ENCODE measurements around the gene UQCC2. TPM values are rescaled to one million over a fixed set of nuclear protein-coding genes. Genes with fewer than 3 reads are reported as not detected.
A peak's percentile ranks its signal among the peaks of the same experiment; 100 is the strongest.

The UQCC2 gene
- 71.2 and 72.9 TPM in 2 replicates for total RNA-seq (2021)
- Bru-seq, nascent RNA: percentile 79 among the genes with signal in this experiment
- percentile 65 among the genes with signal in this experiment for BruChase-seq, experiment 1, labeled RNA remaining after a 2-hour chase
- percentile 54 among the genes with signal in this experiment for BruChase-seq, experiment 2, labeled RNA remaining after a 6-hour chase
- long read RNA-seq, full-length matches to known transcripts: 77 of 87 reads
- long read RNA-seq, partial matches to known transcripts: 5 of 87 reads
- long read RNA-seq, other reads (novel, unspliced or antisense): 5 of 87 reads

DNA sequence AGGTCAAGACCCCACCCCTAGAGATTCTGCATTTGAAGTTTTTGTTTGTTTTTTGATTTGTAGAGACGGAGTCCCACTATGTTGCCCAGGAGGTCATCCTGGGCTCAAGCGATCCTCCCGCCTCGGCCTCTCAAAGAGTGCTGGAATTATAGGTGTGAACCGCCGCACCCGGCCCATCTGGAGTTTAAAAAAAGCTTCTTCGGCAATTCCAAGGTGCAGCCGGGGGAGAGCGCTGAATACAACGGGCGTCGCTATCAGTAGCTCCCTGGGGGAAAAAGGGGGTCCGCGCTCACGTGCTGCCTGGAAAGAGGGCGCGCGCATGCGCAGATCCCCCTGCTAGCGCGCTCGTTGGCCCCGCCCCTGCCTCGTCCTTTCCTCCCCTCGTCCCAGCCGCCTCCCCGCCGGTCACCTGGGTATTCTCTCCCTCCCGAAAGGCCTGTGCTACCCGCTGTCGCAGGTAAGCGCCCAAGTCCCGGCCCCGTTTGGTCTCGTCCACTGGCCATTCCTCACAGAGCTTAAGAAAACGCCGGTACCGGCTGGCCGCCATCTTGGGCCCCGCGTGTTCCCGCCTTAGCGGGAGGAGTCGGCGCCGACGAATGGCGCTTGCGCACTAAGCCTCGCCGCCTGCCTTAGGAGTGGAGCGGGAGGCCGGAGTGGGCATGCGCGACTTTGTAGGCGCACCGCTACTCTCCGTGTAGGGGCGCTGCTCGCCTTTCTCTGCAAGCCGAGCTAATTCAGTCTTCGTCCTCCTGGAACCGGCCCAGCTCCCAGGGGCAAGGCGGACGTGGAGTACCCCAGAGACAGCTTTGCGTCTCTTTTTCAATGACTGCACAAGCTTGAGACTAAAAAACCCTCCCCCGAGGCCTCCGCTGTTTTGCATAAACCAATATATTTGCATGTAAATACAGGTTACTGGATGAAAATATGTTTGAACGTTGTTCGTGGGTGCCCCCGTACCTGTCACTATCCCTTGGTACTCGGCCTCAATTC is at the start of gene UQCC2:
UQCC2 (minus strand) TSS at position 561 of the 990 bp plus-strand sequence; CDS start at position 547, 14 bp downstream.
- H3K9me3 ChIP-seq (ENCODE audit: insufficient read depth, low read depth): no peaks in the 10 kb centered on the region
- H3K4me3 ChIP-seq: peak within 1 kb of the TSS; percentile 74
- intact Hi-C loops (cut with micrococcal nuclease; ENCODE audit: unreplicated experiment): loop anchor here (1.0 to 2.0 kb wide), 2 partner anchors 51 to 443 kb away; no protein-coding TSS in a partner anchor
- H3F3A ChIP-seq (ENCODE audit: insufficient read depth, low read depth): peaks cover 4% of the 10 kb centered on the region; the same call in 1 of the 2 replicates
- H3K4me1 ChIP-seq (replicated peaks; ENCODE audit: insufficient read depth): peaks cover 30% of the 10 kb centered on the region
- H3K36me3 ChIP-seq (ENCODE audit: low read depth): peaks cover 24% of the 10 kb centered on the region; the same call in 1 of the 2 replicates
- H3K27ac ChIP-seq: peak within 1 kb of the TSS; percentile 78
- H3K4me2 ChIP-seq: peak within 1 kb of the TSS; percentile 99
- H3K27me3 ChIP-seq (ENCODE audit: insufficient read depth, low read depth): no peaks in the 10 kb centered on the region
- no peak for TF ChIP-seq EZH2 (IDR thresholded peaks at IDR 0.05; ENCODE audit: low read depth)
- TF ChIP-seq, protein P1, sequence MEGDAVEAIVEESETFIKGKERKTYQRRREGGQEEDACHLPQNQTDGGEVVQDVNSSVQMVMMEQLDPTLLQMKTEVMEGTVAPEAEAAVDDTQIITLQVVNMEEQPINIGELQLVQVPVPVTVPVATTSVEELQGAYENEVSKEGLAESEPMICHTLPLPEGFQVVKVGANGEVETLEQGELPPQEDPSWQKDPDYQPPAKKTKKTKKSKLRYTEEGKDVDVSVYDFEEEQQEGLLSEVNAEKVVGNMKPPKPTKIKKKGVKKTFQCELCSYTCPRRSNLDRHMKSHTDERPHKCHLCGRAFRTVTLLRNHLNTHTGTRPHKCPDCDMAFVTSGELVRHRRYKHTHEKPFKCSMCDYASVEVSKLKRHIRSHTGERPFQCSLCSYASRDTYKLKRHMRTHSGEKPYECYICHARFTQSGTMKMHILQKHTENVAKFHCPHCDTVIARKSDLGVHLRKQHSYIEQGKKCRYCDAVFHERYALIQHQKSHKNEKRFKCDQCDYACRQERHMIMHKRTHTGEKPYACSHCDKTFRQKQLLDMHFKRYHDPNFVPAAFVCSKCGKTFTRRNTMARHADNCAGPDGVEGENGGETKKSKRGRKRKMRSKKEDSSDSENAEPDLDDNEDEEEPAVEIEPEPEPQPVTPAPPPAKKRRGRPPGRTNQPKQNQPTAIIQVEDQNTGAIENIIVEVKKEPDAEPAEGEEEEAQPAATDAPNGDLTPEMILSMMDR (conservative IDR thresholded peaks at IDR 0.05): peak; percentile 76
- peak; percentile 85 to 95 for DNase-seq
- CTCF ChIA-PET: interaction anchor here (0.5 to 1.8 kb wide), 30 partner anchors 11 to 1313 kb away, joined by 3 to 16 read pairs (median 4); no protein-coding TSS in a partner anchor
- POLR2A ChIA-PET (ENCODE audit: unreplicated experiment): interaction anchor here (0.5 to 0.7 kb wide), 8 partner anchors 10 to 1006 kb away, joined by 4 to 12 read pairs (median 6); no protein-coding TSS in a partner anchor
- H4K20me1 ChIP-seq (ENCODE audit: insufficient read depth): no peaks in the 10 kb centered on the region
- peaks cover 23% of the 10 kb centered on the region for H3K79me2 ChIP-seq (ENCODE audit: low read depth)
- no TSS peak for BruUV-seq (replicated peaks)
- H3K9me2 ChIP-seq (ENCODE audit: insufficient read depth): no peaks in the 10 kb centered on the region
- peak within 1 kb of the TSS; percentile 93 for H2AFZ ChIP-seq

DNA sequence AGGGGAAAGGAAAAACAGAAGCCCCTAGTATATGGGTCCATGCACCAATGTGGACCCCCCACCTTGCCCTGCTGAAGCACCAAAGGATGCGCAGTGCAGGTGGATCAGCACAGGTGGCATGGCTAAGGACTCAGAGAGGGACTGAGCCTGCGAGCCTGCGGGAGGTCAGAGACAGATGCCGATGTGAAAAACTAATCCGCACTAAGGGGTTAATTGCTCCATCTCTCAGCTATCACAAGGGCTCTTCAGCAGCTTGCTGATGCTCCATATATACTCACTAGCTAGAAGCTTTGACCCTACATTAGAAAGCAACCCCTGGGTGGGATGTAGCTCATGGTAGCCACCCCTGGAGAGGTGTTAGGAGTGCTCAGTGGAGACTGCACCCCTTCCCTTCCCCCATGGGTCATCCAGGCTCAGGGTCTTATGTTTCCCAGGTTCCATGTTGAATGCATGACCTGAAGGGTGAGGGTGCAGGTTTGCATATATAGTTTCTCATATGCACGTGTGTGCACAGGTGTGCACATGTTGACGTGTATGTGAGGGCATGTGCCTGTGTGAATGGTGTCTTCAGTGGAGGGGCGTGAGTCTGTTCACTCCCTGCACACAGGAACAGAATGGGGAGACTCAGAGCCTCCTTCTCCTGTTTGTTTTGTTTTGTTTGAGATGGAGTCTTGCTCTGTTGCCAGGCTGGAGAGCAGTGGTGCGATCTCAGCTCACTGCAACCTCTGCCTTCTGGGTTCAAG is 48.6 kb upstream of the UQCC2 start:
- intact Hi-C loops (cut with micrococcal nuclease; ENCODE audit: unreplicated experiment): no loop called here
- POLR2A ChIA-PET (ENCODE audit: unreplicated experiment): interaction anchor here (0.6 kb wide), 1 partner anchor 9 kb away, joined by 5 read pairs; no protein-coding TSS in a partner anchor
- BruUV-seq (replicated peaks): no TSS peak

More for the DNA sequence above, 48.6 kb upstream of the UQCC2 start:
- Histone ChIP-seq H3K79me2 (ENCODE audit: low read depth) (no peaks in the 10 kb centered on the region), H3K9me2 (ENCODE audit: insufficient read depth) (no peaks in the 10 kb centered on the region), H2AFZ (no peak overlapping the region), H3K4me3 (no peak overlapping the region), H4K20me1 (ENCODE audit: insufficient read depth) (no peaks in the 10 kb centered on the region), H3K36me3 (ENCODE audit: low read depth) (no peaks in the 10 kb centered on the region), H3K27me3 (ENCODE audit: insufficient read depth, low read depth) (no peaks in the 10 kb centered on the region), H3F3A (ENCODE audit: insufficient read depth, low read depth) (peaks cover 9% of the 10 kb centered on the region; the same call in 1 of the 2 replicates), H3K27ac (no peak overlapping the region), H3K4me2 (no peak overlapping the region), H3K4me1 (replicated peaks; ENCODE audit: insufficient read depth) (peaks cover 26% of the 10 kb centered on the region), H3K9me3 (ENCODE audit: insufficient read depth, low read depth) (no peaks in the 10 kb centered on the region)
- DNase-seq: no peak
- CTCF ChIA-PET: interaction anchor here (0.7 to 1.2 kb wide), 2 partner anchors 14 to 49 kb away, joined by 4 to 7 read pairs; partner anchors contain the start of genes IP6K3 and UQCC2
- no peak for TF ChIP-seq EZH2 (IDR thresholded peaks at IDR 0.05; ENCODE audit: low read depth)
- TF ChIP-seq, protein P1 (conservative IDR thresholded peaks at IDR 0.05): no peak

All from PC-9 (cell line).